Fibroblast of the conjunctiva (primary cell): ENCODE results near the gene ADAMTSL4.

Source experiments
- DNase-seq: peaks from one replicate; pipeline ENCODE4 v3.0.0-alpha.2; 2010; ENCODE audit warnings: low read depth

ADAMTSL4 gene

DNA sequence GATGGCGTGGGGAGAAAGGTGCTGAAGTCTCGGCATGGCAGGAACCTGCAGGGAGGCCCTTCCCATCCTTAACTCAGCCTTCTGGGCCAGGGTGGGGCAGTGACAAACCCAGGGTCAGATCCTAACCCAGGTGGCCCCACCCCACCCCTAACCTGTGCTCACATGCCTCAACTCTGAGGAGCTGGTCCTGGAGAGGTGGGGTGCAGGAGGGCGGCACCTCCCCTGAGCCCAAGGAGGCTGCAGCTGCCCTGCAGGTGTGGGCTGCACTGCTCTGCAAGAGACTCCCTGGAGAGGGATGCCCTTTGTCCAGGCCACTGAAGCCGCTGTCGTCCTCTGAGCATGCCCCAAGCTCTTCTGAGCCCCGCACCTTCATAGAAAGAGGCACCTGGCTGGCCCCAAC lies 15.2 kb upstream of the ADAMTSL4 start:
- no peak for DNase-seq

DNA sequence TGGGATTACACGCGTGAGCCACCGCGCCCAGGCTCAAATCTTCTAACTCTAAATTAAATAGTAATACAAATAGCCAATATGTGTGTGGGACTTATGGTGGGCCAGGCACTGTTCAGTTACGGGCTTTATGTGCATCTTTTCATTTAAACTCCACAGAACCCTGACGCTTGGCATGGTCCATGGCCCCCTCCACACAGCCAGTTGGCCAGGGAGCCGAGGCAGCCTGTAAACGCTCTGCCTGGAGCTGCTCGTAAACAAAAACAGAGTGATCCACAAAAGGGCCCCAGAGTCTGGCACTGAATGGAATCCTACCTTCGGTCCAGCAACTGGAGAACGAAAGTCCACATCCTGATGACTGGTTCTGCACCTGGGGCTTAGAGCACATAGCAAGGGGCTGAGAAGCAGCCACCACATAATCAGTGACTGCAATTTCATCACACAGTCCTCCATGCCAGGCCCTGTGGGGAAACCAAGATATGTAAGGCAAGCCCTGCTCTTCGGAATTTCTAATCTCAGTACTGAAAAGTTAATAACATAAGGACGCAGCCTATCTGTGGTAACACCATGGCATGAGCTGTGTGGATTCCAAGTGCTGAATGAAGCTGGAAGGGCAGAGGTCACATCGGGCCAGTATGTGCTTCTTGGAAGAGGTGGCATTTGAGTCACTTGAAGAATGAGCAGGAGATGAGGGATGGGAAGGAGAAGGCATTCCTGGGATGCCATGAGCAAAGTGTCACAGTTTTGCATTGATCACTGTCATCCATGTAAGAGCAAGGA lies 13.5 kb upstream of the ADAMTSL4 start:
- no peak for DNase-seq

GRCh38 chr1:150536836-150537731 lies 12.1 kb upstream of the ADAMTSL4 start:
- no peak for DNase-seq

DNA sequence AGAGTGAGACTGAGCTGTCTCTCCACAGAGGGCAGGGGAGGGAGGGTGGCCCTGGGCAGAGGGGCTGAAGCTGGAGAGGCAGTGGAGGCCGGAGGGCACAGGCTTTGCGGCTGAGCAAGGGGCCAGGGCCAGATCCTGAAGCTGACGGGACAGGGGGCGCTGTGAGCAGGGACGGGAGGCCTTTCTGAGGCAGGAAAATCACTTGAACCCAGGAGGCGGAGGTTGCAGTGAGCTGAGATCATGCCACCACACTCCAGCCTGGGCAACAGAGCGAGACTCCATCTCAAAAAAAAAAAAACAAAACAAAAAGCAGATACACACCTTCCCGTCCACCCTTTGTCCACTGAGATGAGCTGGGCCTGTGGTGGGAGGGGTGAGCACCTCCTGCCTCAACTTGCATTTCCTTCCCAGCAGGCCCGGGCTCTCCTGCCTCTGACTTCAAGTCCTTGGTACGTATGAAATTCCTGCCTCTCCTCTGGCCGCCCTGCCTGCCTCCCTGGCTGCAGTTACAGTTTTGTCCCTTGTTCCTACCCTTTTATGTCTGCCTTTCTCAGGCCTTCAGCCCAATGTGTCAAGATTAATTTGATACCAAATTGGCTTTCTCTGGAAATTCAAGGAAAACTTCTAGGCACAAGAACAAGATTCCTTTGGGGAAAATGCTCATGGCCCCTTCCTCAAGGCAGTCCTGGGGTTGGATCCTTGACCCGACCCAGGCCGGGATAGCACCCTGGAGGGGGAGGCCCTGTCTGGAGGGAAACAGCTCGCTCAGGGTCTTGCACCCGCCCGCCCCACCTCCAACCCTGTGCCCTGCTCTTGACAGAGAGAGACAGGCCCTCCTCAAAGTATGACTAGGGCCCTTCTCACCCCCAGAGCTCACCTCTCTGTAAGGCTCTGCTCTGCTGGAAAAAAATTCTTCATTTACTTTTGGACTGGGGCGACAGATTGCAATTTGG lies 11.2 kb upstream of the ADAMTSL4 start:
- DNase-seq = peak; percentile 55

- no peak for DNase-seq
Observed at GRCh38 chr1:150543500-150544143, 5.6 kb upstream of the ADAMTSL4 start.

DNA sequence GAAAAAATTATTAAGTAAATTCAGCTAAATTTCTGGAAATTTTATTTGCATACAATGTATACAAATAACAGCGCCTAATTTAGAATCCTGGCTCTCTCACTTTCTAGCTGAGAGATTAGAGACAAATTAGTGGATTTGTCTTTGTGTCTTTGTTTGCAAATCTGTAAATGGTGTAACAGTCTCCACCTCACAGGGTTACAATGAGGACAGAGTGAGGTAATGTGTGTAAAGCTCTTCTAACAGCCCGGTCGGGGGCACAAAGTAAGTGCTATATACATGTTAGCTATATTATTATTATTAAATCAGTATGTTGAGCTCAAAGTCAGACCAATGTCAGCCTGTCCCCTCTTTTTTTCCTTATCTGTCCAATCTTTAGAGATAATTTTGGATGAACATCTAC lies 5.0 kb upstream of the ADAMTSL4 start:
- no peak for DNase-seq

DNA sequence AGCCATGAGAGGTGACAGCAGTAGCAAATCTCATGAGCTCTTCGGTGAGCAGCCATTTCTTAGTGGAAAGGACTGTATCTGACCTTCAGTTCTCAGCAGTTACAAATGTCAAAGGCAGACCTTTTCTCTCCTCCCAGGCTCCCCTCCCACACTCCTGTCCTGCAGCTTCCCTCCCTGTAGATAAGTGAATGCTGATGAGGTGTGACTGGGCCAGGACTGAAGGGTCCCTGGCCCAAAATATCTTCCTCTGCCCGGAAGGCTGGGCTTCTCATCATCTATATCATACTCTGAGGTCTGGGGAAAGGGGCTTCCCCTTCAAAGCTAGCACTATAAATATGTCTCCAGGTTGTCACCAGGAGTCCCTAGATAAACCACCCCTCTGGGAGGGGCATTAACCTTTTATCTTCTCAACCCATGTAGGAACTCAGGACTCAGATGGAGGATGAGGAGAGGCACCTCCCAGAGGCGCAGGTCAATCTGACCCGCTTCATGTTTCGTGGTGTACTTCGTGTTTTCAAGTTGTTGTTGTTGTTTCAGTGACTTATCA lies 3.6 kb upstream of the ADAMTSL4 start:
- DNase-seq = no peak

DNA sequence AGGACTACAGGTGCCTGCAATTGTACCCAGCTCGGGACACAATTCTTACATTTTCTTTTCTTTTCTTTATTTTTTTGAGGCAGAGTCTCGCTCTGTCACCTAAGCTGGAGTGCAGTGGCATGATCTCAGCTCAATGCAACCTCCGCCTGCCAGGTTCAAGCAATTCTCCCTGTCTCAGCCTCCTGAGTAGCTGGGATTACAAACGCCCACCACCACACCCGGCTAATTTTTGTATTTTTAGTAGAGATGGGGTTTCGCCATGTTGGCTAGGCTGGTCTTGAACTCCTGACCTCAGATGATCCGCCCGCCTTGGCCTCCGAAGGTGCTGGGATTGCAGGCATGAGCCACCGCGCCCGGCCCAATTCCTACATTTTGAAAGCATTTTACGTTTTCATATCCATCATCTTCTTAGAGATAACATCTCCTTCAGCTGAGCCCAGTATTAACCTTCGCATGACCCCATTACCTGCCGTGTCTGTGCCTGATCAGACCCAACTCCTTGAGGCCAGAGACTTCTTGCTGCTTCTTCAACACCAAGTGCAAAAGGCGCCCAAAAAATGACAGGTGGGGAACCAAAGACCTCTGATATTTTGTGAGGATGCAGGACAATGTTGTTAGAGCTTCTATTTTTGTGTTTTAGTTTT lies 2.8 kb upstream of the ADAMTSL4 start:
- DNase-seq = no peak

- DNase-seq = no peak
Observed at GRCh38 chr1:150548324-150548631, 930 bp upstream of the ADAMTSL4 start.

DNA sequence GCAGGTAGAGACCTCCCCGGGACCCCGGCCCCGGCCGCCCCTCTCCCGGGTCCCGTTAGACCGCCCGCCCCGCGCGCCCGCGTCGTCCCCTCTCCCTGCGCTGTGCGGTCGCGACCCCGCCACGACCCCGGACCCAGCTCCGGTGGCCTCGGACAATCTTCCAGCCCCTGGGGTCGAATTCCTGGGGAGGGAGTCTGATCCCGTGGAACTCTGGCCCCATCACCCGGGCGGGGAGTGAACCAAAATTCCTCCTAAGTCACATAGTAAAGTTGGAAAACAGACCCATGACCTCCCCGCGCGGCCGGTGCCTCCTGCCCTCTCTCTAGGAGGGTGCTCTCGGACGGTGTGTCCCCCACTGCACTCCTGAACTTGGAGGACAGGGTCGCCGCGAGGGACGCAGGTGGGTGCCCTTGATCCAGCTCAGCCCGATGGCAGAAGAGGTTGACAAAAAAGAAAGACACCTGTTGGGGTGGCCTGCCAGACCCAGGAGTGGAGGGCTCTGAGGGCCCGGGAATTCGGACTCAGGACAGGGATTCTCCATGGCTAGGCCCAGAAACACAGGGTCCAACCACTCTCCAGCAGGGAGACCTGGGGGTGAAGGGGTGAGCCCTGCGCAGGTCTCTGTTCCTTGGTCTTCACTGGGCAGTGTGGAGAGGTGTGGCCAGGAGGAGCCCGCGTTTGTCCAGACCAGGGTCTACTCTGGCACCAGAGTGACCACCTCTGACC lies 451 bp downstream of the ADAMTSL4 start:
- DNase-seq = no peak

DNA sequence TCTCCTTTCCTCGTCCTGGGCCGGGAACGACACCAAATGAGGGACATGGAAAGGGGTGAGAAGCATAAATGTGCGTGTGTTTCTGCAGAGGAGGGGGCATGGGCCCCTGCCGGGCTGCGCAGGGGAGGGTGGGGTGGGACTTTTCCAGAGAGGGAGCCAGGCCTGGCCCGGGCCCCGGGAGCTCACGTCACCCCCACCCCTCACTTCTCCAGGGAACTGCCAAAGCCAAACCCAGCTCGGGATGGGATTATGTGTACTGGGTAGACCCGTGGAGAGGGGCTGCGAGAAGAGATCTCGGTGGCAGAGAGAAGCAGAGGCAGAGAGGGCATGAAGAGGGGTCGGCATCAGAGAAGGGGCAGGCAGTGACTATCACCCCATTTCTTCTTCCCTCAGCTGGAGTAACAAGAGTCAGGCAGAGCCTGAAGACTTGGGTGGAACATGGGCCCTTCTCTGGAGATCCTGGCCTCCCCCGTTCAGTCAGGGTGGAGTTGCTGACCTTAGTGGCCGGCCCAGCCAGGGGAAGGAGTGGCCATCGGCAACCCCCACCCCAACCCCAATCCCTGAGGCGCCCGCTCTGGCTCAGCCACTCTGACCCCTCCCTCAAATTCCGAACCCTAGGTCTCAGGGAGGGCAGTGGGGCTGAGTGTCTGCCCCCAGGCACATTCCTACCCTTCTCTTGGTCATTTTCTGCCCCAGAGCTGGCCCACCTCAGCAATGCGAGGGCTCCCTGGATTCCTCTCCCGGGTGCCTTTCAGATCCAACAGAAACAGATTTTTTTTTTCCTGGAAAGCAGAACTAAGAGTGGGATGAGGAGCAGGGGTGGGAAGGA lies 1.2 kb downstream of the ADAMTSL4 start:
- DNase-seq = no peak

DNA sequence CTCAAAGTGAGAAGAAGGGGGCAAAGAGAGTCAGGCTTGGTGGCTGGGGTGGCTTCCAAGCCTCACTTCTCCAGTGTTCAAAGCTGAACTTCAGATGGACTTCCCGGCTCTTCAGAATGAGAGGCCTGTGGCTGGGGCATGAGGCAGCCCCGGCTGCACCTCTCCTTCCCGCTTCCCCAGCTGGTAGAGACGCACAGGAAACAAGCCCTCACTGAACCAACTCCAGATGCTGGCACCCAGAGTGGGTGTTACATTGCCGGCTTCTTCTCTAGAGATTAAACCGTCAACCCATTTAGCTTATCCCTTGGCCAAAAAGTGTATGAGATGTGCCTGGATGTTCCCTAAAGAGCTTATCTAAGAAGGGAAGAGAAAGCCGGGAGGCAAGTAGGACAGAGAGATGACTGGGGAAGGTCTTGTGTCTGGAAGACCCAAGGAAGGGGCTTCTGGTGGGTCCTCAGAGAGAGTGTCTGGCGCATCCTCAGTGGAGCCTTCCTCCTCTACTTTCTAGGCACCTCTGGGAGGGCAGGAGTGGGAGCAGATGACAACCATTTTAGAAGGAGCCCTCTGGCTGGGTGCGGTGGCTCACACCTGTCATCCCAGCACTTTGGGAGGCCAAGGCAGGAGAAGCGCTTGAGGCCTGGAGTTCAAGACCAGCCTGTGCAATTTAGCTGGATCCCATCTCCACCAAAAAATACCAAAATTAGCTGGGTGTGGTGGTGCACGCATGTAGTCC lies 2.0 kb downstream of the ADAMTSL4 start:
- DNase-seq = no peak

GRCh38 chr1:150551784-150552127 lies 2.5 kb downstream of the ADAMTSL4 start:
- no peak for DNase-seq

GRCh38 chr1:150552128-150552910 lies 3.1 kb downstream of the ADAMTSL4 start:
- DNase-seq = peak; percentile 94

- no peak for DNase-seq
Observed at GRCh38 chr1:150552911-150553289, 3.7 kb downstream of the ADAMTSL4 start.

DNA sequence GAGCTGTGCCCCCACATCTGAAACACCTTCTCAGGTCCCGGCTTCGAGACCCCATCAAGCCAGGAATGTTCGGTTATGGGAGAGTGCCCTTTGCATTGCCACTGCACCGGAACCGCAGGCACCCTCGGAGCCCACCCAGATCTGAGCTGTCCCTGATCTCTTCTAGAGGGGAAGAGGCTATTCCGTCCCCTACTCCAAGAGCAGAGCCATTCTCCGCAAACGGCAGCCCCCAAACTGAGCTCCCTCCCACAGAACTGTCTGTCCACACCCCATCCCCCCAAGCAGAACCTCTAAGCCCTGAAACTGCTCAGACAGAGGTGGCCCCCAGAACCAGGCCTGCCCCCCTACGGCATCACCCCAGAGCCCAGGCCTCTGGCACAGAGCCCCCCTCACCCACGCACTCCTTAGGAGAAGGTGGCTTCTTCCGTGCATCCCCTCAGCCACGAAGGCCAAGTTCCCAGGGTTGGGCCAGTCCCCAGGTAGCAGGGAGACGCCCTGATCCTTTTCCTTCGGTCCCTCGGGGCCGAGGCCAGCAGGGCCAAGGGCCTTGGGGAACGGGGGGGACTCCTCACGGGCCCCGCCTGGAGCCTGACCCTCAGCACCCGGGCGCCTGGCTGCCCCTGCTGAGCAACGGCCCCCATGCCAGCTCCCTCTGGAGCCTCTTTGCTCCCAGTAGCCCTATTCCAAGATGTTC lies 4.3 kb downstream of the ADAMTSL4 start:
- no peak for DNase-seq

- DNase-seq = no peak
Observed at GRCh38 chr1:150554086-150554452, 4.9 kb downstream of the ADAMTSL4 start.
